Measurements from ENCODE around the gene RAP2B.

The RAP2B gene

GRCh38 chr3:153130312-153130977 is 31.6 kb upstream of the RAP2B start:
- H3K4me3 ChIP-seq (ENCODE audit: low read depth, low read length) = no peak overlapping the region
- no peak for TF ChIP-seq CTCF (IDR thresholded peaks at IDR 0.05; ENCODE audit: low read depth, low read length)

DNA sequence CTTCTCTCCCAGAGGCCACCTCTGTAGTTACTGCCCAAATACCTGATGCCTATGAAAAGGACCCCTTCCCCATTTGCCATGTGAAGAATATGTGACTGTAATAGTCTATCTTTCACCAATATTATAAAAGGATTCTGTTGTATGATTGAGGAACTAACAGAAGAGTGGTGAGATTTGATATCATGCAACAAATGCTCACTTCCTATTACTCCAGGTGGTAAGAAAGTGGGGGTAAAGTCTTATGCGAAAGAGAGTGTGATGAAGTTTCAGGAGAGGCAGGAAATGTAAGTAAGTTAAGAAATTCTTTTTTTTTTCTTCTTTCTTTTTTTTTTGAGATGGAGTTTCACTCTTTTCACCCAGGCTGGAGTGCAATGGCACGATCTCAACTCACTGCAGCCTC is 24.4 kb upstream of the RAP2B start:
- no peak overlapping the region for H3K4me3 ChIP-seq (ENCODE audit: low read depth, low read length)
- TF ChIP-seq CTCF (IDR thresholded peaks at IDR 0.05; ENCODE audit: low read depth, low read length) = no peak

DNA sequence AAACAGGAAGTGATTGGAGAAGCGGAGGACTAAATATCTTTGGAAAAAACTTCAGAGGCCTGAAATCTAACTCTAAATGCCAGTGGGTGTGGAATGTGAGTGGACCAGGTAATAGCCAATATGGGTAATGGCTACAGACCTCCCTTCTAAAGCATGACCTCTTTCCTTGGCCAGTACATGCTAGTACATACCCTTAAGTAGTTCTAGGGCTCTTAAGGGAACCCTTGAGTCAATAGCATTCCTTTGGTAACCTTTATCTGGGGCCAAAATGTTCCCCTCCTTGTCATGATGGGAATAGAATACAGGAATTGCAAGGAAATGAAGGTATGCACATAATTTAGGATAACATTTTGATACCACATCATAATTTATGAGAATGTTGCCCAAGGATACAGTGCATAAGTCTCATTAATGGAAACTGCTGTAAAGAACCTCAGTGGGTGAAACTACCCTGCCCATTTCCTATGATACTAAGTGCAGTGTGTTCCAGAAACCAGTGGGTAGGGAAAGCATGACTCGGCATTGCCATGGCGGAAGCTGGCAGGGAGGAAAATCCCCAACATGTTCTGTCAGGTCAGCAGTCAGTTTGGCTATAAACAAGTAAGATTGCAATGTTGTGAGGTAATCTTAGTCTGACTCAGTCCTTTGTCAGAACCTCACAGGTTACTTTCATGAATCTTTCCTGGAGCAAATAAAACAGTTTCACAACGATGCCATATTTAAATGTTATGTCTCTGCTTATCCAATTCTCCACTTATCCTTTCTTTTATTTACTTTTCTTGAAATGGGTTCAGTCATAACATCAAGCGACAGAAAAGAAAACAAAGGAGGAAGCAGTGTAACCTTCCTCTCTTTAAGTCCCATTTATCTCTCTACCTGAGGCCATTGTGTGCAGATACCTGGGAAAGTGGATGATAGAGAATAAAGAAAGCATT is 23.5 kb upstream of the RAP2B start:
- no peak overlapping the region for H3K4me3 ChIP-seq (ENCODE audit: low read depth, low read length)

DNA sequence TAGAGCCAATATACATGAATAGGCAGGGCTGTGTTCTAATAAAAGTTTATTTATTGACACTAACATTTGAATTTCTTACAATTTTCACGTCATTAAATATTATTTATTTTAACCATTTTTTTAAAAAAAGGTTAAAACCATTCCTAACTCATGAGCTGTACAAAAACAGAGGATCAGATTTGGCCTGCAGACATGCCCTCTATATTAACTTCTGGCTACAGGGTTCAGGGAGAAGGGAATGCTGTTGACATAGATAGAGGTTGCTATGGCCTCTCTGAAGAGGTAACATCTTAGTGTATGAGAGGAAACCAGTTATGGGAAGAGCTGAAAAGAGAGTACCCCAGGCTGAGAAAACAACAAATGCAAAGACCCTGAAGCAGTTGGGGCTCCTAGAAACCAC is 19.1 kb upstream of the RAP2B start:
- no peak for TF ChIP-seq CTCF (IDR thresholded peaks at IDR 0.05; ENCODE audit: low read depth, low read length)
- no peak overlapping the region for H3K4me3 ChIP-seq (ENCODE audit: low read depth, low read length)

More for the DNA sequence above, 23.5 kb upstream of the RAP2B start:
- TF ChIP-seq CTCF (IDR thresholded peaks at IDR 0.05; ENCODE audit: low read depth, low read length) = no peak

- TF ChIP-seq CTCF (IDR thresholded peaks at IDR 0.05; ENCODE audit: low read depth, low read length) = no peak
- H3K4me3 ChIP-seq (ENCODE audit: low read depth, low read length) = no peak overlapping the region
Observed at GRCh38 chr3:153144071-153144470, 18.0 kb upstream of the RAP2B start.

DNA sequence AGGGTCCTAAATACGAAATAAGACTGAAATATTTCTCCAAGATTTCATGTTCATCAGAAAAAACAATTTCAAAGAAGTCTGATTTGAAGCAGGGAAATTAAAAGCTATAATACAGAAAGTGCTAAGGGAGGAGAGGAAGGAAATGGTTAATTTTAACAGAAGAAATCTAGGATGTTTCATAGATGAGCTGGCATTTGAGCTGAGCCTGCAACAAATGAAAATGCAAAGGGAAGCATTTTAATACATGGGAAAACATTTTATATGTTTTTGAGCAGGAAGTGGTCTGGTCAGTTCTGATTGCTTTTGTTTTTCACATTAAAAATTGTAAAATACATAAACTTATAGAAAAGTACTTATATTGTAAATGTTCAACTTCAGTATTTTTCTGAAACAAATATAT is 17.2 kb upstream of the RAP2B start:
- H3K4me3 ChIP-seq (ENCODE audit: low read depth, low read length) = no peak overlapping the region

More for the DNA sequence above, 17.2 kb upstream of the RAP2B start:
- TF ChIP-seq CTCF (IDR thresholded peaks at IDR 0.05; ENCODE audit: low read depth, low read length) = no peak

All from WI38 (cell line).